ENCODE data around the gene STAT5B. TPM values are rescaled to one million over a fixed set of nuclear protein-coding genes. Genes with fewer than 3 reads are reported as not detected.

Gene STAT5B
- total and polyA plus RNA-seq, 2 of the 8 experiments (the other 6 are each of a cell fraction or from before 2014, with no cell fraction given) = 35.3 to 52.6 TPM

- TF ChIP-seq, protein P1, sequence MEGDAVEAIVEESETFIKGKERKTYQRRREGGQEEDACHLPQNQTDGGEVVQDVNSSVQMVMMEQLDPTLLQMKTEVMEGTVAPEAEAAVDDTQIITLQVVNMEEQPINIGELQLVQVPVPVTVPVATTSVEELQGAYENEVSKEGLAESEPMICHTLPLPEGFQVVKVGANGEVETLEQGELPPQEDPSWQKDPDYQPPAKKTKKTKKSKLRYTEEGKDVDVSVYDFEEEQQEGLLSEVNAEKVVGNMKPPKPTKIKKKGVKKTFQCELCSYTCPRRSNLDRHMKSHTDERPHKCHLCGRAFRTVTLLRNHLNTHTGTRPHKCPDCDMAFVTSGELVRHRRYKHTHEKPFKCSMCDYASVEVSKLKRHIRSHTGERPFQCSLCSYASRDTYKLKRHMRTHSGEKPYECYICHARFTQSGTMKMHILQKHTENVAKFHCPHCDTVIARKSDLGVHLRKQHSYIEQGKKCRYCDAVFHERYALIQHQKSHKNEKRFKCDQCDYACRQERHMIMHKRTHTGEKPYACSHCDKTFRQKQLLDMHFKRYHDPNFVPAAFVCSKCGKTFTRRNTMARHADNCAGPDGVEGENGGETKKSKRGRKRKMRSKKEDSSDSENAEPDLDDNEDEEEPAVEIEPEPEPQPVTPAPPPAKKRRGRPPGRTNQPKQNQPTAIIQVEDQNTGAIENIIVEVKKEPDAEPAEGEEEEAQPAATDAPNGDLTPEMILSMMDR (IDR thresholded peaks at IDR 0.05; ENCODE audit: control extremely low read depth in 1 of 3, insufficient read depth in 1 of 3, low read depth in 1 of 3, low read length in 3 of 3) = no peak
- TF ChIP-seq KDM5A (IDR thresholded peaks at IDR 0.05; ENCODE audit: low read length) = no peak
These were observed 110.4 kb downstream of the STAT5B start (continued) for GRCh38 chr17:42165751-42166150.

Measured in H1 (cell line).